HL-60/S4 (cell line): Measurements from ENCODE around the gene PPP6R1.
"Not testable (repeated sequence)": the region's sequence is repeated elsewhere in the genome, so short reads cannot be mapped to it uniquely, and the experiment has no call there.

Experiments used
- in situ Hi-C: fragments of 300-500 bp; cut with MboI; formaldehyde crosslinking; loops from 2 replicates; pipeline ENCODE4 v1.14.3; 2022; ENCODE audit warnings: low sequenced_read_pairs

PPP6R1 gene

GRCh38 chr19:55224679-55225414 lies 34.0 kb downstream of the PPP6R1 start:
- in situ Hi-C loops, result not testable (repeated sequence)

DNA sequence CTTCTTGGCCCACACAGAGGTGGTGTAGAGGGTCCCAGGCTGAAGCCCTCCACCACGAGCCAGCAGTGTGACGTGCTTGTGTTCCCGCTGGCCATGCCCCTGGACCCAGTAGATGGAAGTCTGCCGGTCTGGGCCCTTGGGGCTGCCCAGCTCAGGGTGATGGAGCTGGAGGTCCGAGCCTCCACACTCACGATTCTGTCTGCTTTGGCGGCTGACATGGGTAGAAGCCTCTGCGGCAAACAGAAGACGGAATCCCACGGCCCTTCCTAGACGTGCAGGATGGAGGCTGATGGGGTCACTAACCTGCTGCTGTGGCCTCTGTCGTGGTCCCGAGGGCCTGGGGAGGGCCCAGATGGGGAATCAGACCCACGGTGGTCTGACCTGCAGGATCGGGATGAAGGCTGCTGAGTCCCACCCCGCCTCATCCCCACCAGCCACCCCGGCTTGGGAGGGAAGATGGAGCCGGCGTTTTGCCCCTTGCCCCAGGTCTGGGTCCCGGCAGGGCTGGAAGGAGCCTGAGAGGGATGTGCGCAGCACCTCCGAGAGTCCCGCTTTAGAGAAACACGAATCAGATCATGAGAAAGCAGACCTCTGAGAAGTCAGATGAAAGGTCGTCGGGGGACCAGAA lies 34.7 kb downstream of the PPP6R1 start:
- in situ Hi-C loops, result no loop called here

GRCh38 chr19:55223291-55224037 lies 35.4 kb downstream of the PPP6R1 start:
- in situ Hi-C loops, result no loop called here

DNA sequence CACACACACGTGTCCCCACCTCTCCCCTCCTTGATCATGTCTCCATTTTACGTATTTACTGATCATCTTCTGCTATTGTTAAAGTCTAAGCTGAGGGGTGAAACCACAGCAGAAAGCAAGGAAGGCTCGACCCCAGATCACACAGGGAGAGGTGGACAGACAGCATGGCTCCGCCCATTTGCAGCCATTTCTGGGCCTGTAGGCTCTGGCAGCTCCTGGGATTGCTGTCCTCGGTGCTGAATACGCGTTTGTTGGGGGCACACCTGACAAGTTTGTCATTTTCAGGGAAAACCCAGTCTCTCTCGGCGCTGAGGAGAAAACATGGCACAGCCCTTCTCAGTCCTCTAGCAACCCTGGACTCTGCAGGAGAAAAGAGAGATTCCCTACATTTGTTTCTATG lies 38.3 kb downstream of the PPP6R1 start:
- in situ Hi-C loops, result no loop called here

- in situ Hi-C loops, result loop anchor here (10.0 kb wide), 1 partner anchor 198 kb away; no protein-coding TSS in a partner anchor
These were observed 42.2 kb downstream of the PPP6R1 start for GRCh38 chr19:55216461-55217198.

GRCh38 chr19:55213547-55213946 lies 45.3 kb downstream of the PPP6R1 start:
- in situ Hi-C loops, result loop anchor here (10.0 kb wide), 1 partner anchor 201 kb away; no protein-coding TSS in a partner anchor

DNA sequence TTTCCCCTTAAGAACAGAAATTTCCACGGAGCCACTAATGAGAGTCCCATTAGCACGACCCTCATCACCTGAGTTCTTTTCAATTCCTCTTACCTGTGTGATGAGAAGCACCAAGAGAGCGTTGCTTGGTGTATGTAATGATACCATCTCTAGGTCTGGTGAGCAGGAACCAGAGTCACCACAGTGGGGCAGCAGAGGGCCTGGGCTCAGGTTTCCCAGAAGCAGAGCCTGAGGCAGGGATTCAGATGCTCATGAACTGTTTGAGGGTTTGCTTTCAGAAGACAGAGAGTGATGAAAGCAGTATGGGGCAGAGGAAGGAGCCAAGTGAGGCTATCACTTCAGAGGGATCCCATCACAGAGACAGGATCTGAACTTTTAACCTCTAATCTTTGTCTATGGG lies 46.4 kb downstream of the PPP6R1 start:
- in situ Hi-C loops, result loop anchor here (10.0 kb wide), 1 partner anchor 202 kb away; no protein-coding TSS in a partner anchor

GRCh38 chr19:55209693-55210472 lies 48.9 kb downstream of the PPP6R1 start:
- in situ Hi-C loops, result loop anchor here (10.0 kb wide), 1 partner anchor 205 kb away; no protein-coding TSS in a partner anchor

DNA sequence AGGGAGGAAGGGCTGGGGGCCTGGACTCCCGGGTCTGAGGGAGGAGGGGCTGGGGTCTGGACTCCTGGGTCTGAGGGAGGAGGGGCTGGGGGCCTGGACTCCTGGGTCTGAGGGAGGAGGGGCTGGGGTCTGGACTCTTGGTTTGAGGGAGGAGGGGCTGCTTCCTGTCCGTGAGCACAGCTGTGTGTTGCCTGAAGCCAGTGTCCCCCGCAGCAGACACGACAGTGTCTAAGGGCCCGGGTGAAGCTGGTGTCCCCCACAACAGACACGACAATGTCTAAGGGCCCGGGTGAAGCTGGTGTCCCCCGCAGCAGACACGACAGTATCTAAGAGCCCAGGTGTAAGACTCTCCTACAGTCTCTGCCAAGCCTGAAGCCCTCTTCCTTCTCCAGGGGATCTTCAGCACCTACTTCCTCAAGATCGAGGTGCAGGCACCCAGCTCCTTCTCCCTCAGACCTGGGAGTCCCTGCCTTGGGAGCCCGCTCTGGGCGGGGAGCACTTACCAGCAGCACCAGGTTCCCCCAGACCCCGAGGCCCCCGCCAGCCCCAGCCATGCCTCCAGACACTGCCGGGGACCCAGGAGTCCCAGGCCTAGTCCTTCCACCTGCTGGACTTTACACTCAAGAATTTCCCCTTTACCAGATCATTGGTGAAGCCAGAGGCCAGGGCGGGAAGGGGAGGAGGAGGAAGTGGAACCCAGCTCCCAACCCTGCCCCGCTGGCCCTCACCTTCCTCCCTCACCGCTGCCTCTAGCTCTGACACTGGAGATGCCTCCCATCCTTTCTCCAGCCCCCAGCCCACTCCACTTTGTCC lies 49.7 kb downstream of the PPP6R1 start, which contains the start of gene PTPRH:
Gene PTPRH, minus strand, starts transcription at position 622 of the 813 bp plus-strand sequence. Its CDS starts 68 bp downstream, at position 554.
- in situ Hi-C loops, result no loop called here

GRCh38 chr19:55206664-55207500 lies 51.9 kb downstream of the PPP6R1 start:
- in situ Hi-C loops, result no loop called here

DNA sequence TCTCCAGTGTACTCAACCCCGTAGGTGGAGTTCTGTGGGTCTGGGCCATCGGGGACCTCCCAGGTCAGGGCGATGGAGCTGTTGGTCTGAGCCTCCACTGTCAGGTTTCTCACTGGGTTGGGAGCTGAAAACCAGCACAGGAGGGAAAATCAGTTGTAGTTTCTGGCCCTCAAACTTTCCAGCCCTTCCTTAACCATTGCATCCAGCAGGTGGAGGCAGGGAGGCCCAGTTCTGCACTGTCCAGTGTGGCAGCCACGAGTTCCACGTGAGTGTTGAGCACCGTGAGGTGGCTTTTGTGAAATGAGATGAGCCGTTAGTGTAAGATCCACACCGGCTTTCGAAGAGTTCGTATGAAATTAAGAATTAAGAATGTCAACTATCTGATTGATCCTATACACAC lies 56.6 kb downstream of the PPP6R1 start:
- in situ Hi-C loops, result not testable (repeated sequence)

DNA sequence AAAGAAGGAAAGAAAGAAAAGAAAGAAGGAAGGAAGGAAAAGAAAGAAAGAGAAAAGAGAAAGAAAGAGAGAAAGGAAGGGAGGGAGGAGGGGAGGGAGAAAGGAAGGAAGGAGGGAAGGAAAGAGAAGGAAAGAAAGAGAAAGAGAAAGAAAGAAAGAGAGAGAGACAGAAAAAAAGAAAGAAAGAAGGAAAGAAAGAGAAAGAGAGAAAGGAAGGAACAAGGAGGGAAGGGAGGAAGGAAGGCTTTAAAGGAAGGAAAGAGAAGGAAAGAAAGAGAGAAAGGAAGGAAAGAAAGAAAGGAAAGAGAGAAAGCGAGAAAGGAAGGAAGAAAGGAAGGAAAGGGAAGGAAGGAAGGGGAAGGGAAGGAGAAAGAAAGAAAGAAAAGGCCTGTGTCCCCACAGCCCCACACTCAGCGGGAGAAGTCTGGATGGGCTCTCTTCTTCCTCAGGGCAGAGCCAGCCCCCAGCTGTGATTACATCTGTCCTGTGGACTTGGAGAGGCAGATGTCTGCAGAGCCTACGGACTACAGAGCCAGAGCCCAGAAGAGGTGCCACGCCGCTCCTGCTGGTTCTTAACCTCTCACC lies 59.1 kb downstream of the PPP6R1 start:
- in situ Hi-C loops, result no loop called here

- in situ Hi-C loops, result no loop called here
These were observed 60.2 kb downstream of the PPP6R1 start for GRCh38 chr19:55198651-55199050.

DNA sequence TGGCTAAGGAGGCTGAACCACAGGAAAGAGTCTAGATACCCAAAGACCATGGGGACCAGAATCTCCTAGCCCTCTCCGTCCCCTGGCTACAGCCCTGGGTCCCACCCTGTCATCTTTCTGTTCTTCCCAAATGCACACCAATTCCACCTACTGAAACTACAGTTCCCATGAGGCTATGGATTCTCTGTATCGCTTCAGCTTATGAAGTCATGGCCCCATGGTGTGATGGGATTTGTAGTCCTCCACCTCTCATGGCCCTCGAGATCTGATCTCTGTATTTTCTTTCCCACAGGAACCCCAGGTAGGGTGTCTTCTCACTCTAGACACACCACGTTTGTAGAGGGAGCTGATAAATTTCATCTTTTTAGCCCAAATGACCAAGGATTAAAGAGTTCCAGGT lies 61.3 kb downstream of the PPP6R1 start:
- in situ Hi-C loops, result no loop called here

DNA sequence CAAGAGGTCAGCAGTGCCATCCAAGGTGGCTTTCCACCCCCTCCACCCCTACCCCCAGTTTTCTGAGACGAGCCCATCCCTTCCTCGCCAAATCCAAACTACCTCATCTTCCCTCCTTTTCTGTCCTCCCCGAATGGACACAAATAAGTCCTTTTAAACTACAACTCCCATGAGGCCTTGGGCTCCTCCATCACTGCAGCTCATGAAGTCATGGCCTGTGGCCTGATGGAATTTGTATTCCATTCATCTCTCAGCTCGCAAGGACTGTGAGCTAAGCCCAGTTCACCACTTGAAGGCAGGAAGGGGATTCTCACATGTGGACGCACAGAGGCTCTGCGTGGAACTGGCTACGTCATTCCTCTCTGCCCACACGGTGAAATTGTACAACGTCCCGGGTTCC lies 62.0 kb downstream of the PPP6R1 start:
- in situ Hi-C loops, result no loop called here

GRCh38 chr19:55193481-55193880 lies 65.3 kb downstream of the PPP6R1 start:
- in situ Hi-C loops, result no loop called here

DNA sequence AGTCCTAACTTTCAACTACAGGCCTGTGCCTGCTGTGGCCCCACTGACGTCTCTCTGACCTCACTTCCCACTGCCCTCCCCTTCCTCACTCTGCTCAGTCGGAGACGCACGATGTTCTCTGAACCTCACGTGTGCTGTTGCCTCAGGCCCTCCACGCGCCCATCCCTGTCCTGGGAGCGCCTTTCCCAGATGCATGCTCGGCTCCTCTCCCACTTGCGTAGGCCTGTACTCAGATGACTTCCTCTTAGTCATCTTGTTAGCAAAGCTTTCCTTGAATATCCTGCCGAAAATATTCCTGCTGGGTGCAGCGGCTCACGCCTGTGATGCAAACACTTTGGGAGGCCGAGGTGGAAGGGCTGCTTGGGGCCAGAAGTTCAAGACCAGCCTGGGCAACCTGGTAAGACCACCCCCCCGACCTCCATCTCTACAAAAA lies 69.4 kb downstream of the PPP6R1 start:
- in situ Hi-C loops, result no loop called here

- in situ Hi-C loops, result no loop called here
These were observed 70.2 kb downstream of the PPP6R1 start for GRCh38 chr19:55188625-55189024.
